Brain pericyte (primary cell): ENCODE results near the gene PPP6R1.

Experiments used
- DNase-seq: peaks from one replicate; pipeline ENCODE4 v3.0.0-alpha.2; 2012; ENCODE audit warnings: low read depth, low spot score

PPP6R1 gene

DNA sequence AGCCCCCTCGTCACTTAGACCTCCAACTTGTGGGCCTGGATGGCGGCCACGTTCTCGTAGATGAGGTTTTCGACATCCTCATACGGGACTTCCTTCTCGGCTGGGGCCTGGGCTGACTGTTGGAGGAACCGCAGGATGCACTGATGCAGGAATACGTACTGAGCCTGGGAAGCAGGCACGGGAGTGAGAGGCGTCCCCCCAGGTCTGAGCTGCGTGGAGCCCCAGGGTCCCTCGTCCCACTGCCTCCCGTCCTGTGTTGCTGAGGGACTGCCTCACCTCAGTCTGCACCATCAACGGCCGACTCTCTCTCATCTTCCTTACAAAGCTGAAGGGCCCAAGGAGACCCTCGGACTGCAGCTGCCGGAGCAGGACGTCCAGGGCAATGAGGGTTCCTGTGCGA lies 77.1 kb downstream of the PPP6R1 start:
- no peak for DNase-seq
